B cell (primary cell): ENCODE data around the gene HMOX2. TPM values are rescaled to one million over a fixed set of nuclear protein-coding genes. Genes with fewer than 3 reads are reported as not detected.

Experiments
- ATAC-seq: fragments of 200-7000 bp; cut with Tn5 transposase; one replicate; pipeline ENCODE4 v1.10.0; 2021; ENCODE audit warnings: low read depth, mild to moderate bottlenecking, moderate number of reproducible peaks, moderate library complexity
- CTCF ChIA-PET: fragments of 350-600 bp; sonication (Branson Sonifier 250); formaldehyde crosslinking; loops from one replicate; lab custom pipeline; 2021; ENCODE audit warnings: antibody characterized with exemption, inconsistent platforms; lab: Charles Lee
- POLR2A ChIA-PET: fragments of 350-600 bp; sonication (Branson Sonifier 250); formaldehyde crosslinking; loops from one replicate; lab custom pipeline; 2021; ENCODE audit warnings: antibody characterized with exemption; lab: Charles Lee
- DNase-seq: peaks from one replicate; pipeline ENCODE4 v3.0.0; 2013
- H2AFZ ChIP-seq: 2 replicates; pipeline ENCODE4 v1.6.1; 2012; ENCODE audit warnings: mild to moderate bottlenecking, low read depth, low read length; ENCODE audit not compliant: insufficient read depth, poor library complexity, severe bottlenecking
- H3K27ac ChIP-seq, 2 donors: 1 replicate in 1 of 2; 2 replicates in 1 of 2; pipeline ENCODE4 v1.5.1; 2012 to 2013; ENCODE audit warnings: low read length in 2 of 2, mild to moderate bottlenecking in 2 of 2, moderate library complexity in 1 of 2
- H3K27me3 ChIP-seq, 4 experiments: fragments of 200-600 bp in 1 of 4; sonication (generic) in 1 of 4; replicated peaks in 1 of 4; 1 replicate in 2 of 4; 2 replicates in 2 of 4; pipeline versions ENCODE4 v1.6.1 to v1.7.0; 2013 to 2016; ENCODE audit warnings: low read length in 3 of 4, mild to moderate bottlenecking in 2 of 4, mixed read lengths in 1 of 4, moderate library complexity in 1 of 4; ENCODE audit not compliant: insufficient read depth in 4 of 4, control insufficient read depth in 3 of 4; ENCODE audit errors: control extremely low read depth in 1 of 4
- H3K36me3 ChIP-seq, 2 experiments: replicated peaks in 1 of 2; 1 replicate in 1 of 2; 2 replicates in 1 of 2; pipeline versions ENCODE4 v1.6.1 to v1.7.1; 2013; ENCODE audit warnings: low read length in 1 of 2; ENCODE audit not compliant: insufficient read depth in 2 of 2, control insufficient read depth in 1 of 2; ENCODE audit errors: control extremely low read depth in 1 of 2, extremely low read depth in 1 of 2
- H3K4me1 ChIP-seq, 2 donors: fragments of 200-600 bp in 1 of 2; sonication (generic) in 1 of 2; 1 replicate in 1 of 2; 2 replicates in 1 of 2; pipeline versions ENCODE4 v1.5.1 to v1.6.1; 2013 to 2017; ENCODE audit warnings: low read length in 2 of 2; ENCODE audit not compliant: control insufficient read depth in 2 of 2, insufficient read depth in 2 of 2
- H3K4me2 ChIP-seq: replicated peaks from 2 replicates; pipeline ENCODE3; 2012; ENCODE audit warnings: mild to moderate bottlenecking, low read depth, low read length; ENCODE audit not compliant: poor library complexity, severe bottlenecking
- H3K4me3 ChIP-seq, 5 experiments: fragments of 200-600 bp in 1 of 5; sonication (generic) in 1 of 5; 1 replicate in 3 of 5; 2 replicates in 2 of 5; pipeline versions ENCODE4 v1.5.1 to v1.7.0; 2011 to 2016; ENCODE audit warnings: low read length in 4 of 5, mild to moderate bottlenecking in 4 of 5, low read depth in 2 of 5, control low read depth in 1 of 5, moderate library complexity in 1 of 5; ENCODE audit not compliant: insufficient read depth in 1 of 5; ENCODE audit errors: control extremely low read depth in 1 of 5, extremely low read depth in 1 of 5
- H3K79me2 ChIP-seq: fragments of 200-600 bp; sonication (generic); one replicate; pipeline ENCODE4 v1.6.0; 2016; ENCODE audit warnings: low read length; ENCODE audit not compliant: control insufficient read depth, insufficient read depth
- H3K9ac ChIP-seq: fragments of 200-600 bp; sonication (generic); 2 replicates; pipeline ENCODE4 v1.6.1; 2017; ENCODE audit warnings: mild to moderate bottlenecking, low read length, moderate library complexity
- H3K9me3 ChIP-seq, 3 donors: one replicate each; pipeline versions ENCODE4 v1.6.1 to v1.7.1; 2013; ENCODE audit warnings: low read length in 2 of 3; ENCODE audit not compliant: control insufficient read depth in 2 of 3, insufficient read depth in 1 of 3; ENCODE audit errors: control extremely low read depth in 1 of 3
- H4K20me1 ChIP-seq: 2 replicates; pipeline ENCODE4 v1.6.0; 2012; ENCODE audit warnings: mild to moderate bottlenecking, low read length; ENCODE audit not compliant: insufficient read depth, control insufficient read depth, poor library complexity, severe bottlenecking
- H3K27ac Mint-ChIP-seq: one replicate; pipeline ENCODE4 v1.8.0; 2021; ENCODE audit warnings: mixed read lengths
- H3K27me3 Mint-ChIP-seq: one replicate; pipeline ENCODE4 v1.8.0; 2021; ENCODE audit warnings: mixed read lengths
- H3K4me1 Mint-ChIP-seq: one replicate; pipeline ENCODE4 v1.8.0; 2021; ENCODE audit warnings: mixed read lengths
- H3K4me3 Mint-ChIP-seq: one replicate; pipeline ENCODE4 v1.8.0; 2021; ENCODE audit warnings: mixed read lengths
- H3K9me3 Mint-ChIP-seq: one replicate; pipeline ENCODE4 v1.8.0; 2022; ENCODE audit warnings: mixed read lengths; ENCODE audit not compliant: insufficient read depth
- CTCF ChIP-seq: fragments of 200-600 bp; IDR thresholded peaks from one replicate; pipeline ENCODE4 v1.8.0; 2022; ENCODE audit warnings: antibody characterized with exemption, mild to moderate bottlenecking
- EZH2 ChIP-seq: IDR thresholded peaks from 2 replicates; pipeline ENCODE4 v1.6.1; 2012; ENCODE audit warnings: borderline replicate concordance, low read depth, mild to moderate bottlenecking, moderate library complexity, low read length; ENCODE audit not compliant: insufficient read depth, poor library complexity, severe bottlenecking
- WGBS: methylation state at CpG from one replicate; pipeline ENCODE4 v1.1.5; 2013; ENCODE audit warnings: missing lambda C conversion rate; ENCODE audit not compliant: insufficient coverage; 5-methylcytosine and 5-hydroxymethylcytosine counted together
- intact Hi-C: fragments of 100-400 bp; cut with micrococcal nuclease; formaldehyde crosslinking; loops from one replicate; pipeline ENCODE4 v1.10.0; 2022
- polyA plus RNA-seq: library from polyadenylated mRNA; depleted of rRNA; stranded (reverse); fragments of >200 nt; gene quantifications from 2 replicates; pipeline ENCODE4 v1.2.3, GENCODE V29; 2012
- total RNA-seq, 2 donors: library from RNA; stranded (reverse); fragments of 120-200 nt in 1 of 2; gene quantifications; 1 replicate in 1 of 2; 2 replicates in 1 of 2; pipeline versions ENCODE4 v1.2.3 to v1.2.4, GENCODE V29; 2013 to 2022

HMOX2 gene
- total and polyA plus RNA-seq, 2 donors (not counting 1 experiment from before 2014, with no cell fraction given), result 36.5 to 39.0 TPM

GRCh38 chr16:4539716-4540284 lies 63.6 kb downstream of the HMOX2 start:
- Mint-ChIP-seq H3K27ac (no peak overlapping the region), H3K4me1 (peaks cover 14% of the 10 kb centered on the region), H3K4me3 (peak overlapping the region; percentile 26), H3K9me3 (no peaks in the 10 kb centered on the region), H3K27me3 (no peaks in the 10 kb centered on the region)
- no peaks in the 10 kb centered on the region for H4K20me1 ChIP-seq
- POLR2A ChIA-PET, result interaction anchor here (1.1 to 1.6 kb wide), 2 partner anchors 10 to 176 kb away, joined by 4 to 13 read pairs; no protein-coding TSS in a partner anchor
- H3K4me2 ChIP-seq, result no peak overlapping the region
- no peak overlapping the region for H3K9ac ChIP-seq
- H2AFZ ChIP-seq, result no peak overlapping the region
- H3K27me3 ChIP-seq, result no peaks in the 10 kb centered on the region
- 95% methylated on average over 2 of the region's 2 CpGs for WGBS
- H3K27ac ChIP-seq, result no peak overlapping the region
- peaks cover 0 to 15% (median 9%) of the 10 kb centered on the region in 3 donors for H3K9me3 ChIP-seq
- TF ChIP-seq EZH2, result no peak
- no peak for TF ChIP-seq CTCF
- ATAC-seq, result no peak
- DNase-seq, result no peak
- H3K4me1 ChIP-seq, result peaks cover 7 to 13% of the 10 kb centered on the region in 2 donors
- H3K4me3 ChIP-seq, result no peak overlapping the region
- CTCF ChIA-PET, result interaction anchor here (1.0 to 2.3 kb wide), 3 partner anchors 8 to 64 kb away, joined by 3 to 18 read pairs (median 12); partner anchors contain the start of gene HMOX2
- H3K36me3 ChIP-seq, result no peaks in the 10 kb centered on the region
- peaks cover 34% of the 10 kb centered on the region for H3K79me2 ChIP-seq
- intact Hi-C loops, result loop anchor here (2.0 to 5.0 kb wide), 2 partner anchors 85 to 232 kb away; partner anchors contain the start of gene MGRN1

- no peak overlapping the region for H3K4me2 ChIP-seq
- H3K9me3 Mint-ChIP-seq, result no peaks in the 10 kb centered on the region
- no peaks in the 10 kb centered on the region for H3K79me2 ChIP-seq
- ChIA-PET CTCF (interaction anchor here (1.4 kb wide), 1 partner anchor 68 kb away, joined by 3 read pairs; the partner anchor contains the start of gene HMOX2), POLR2A (no interaction called here)
- H3K27ac Mint-ChIP-seq, result no peak overlapping the region
- H3K9ac ChIP-seq, result no peak overlapping the region
- H4K20me1 ChIP-seq, result no peaks in the 10 kb centered on the region
- TF ChIP-seq EZH2, result no peak
- no peak for TF ChIP-seq CTCF
- peaks cover 3% of the 10 kb centered on the region for H3K4me1 Mint-ChIP-seq
- H3K4me1 ChIP-seq, result peaks cover 0 to 9% of the 10 kb centered on the region in 2 donors
- H3K27ac ChIP-seq, result no peak overlapping the region
- 84% methylated on average over 6 of the region's 8 CpGs for WGBS
- H2AFZ ChIP-seq, result no peak overlapping the region
- no peaks in the 10 kb centered on the region for H3K36me3 ChIP-seq
- H3K4me3 ChIP-seq, result no peak overlapping the region
- H3K4me3 Mint-ChIP-seq, result no peak overlapping the region
- H3K27me3 Mint-ChIP-seq, result no peaks in the 10 kb centered on the region
- DNase-seq (no peak), ATAC-seq (no peak)
- H3K27me3 ChIP-seq, result no peaks in the 10 kb centered on the region
- H3K9me3 ChIP-seq, result peaks cover 0 to 6% (median 2%) of the 10 kb centered on the region in 3 donors
- intact Hi-C loops, result no loop called here
Measured at GRCh38 chr16:4544473-4544872, 68.3 kb downstream of the HMOX2 start.
